Activated naive CD4-positive, alpha-beta T cell treated with anti-CD3 and anti-CD28 coated beads for 36 hours (primary cell): ENCODE measurements around the gene ABTB2. TPM values are rescaled to one million over a fixed set of nuclear protein-coding genes. Genes with fewer than 3 reads are reported as not detected.
A peak's percentile ranks its signal among the peaks of the same experiment; 100 is the strongest.

Experiments used
- CTCF ChIA-PET: fragments of 350-600 bp; sonication (Branson Sonifier 250); formaldehyde crosslinking; loops from one replicate; lab custom pipeline; 2021; ENCODE audit warnings: antibody characterized with exemption; lab: Charles Lee
- DNase-seq: peaks from one replicate; pipeline ENCODE4 v3.0.0-alpha.2; 2020
- H3K27ac Mint-ChIP-seq: one replicate; pipeline ENCODE4 v1.8.0; 2021; ENCODE audit warnings: mild to moderate bottlenecking, mixed read lengths
- H3K27me3 Mint-ChIP-seq: one replicate; pipeline ENCODE4 v1.8.0; 2021; ENCODE audit warnings: low read depth, mixed read lengths
- H3K36me3 Mint-ChIP-seq: one replicate; pipeline ENCODE4 v1.8.0; 2021; ENCODE audit warnings: low read depth, mixed read lengths
- H3K4me1 Mint-ChIP-seq: one replicate; pipeline ENCODE4 v1.8.0; 2021; ENCODE audit warnings: low read depth, mixed read lengths
- H3K4me3 Mint-ChIP-seq: one replicate; pipeline ENCODE4 v1.8.0; 2021; ENCODE audit warnings: mild to moderate bottlenecking, moderate library complexity, mixed read lengths
- H3K9me3 Mint-ChIP-seq: one replicate; pipeline ENCODE4 v1.8.0; 2021; ENCODE audit warnings: mixed read lengths
- intact Hi-C: fragments of 100-400 bp; cut with micrococcal nuclease; formaldehyde crosslinking; loops from one replicate; pipeline ENCODE4 v1.15.1; 2023
- total RNA-seq, 2 experiments: library from RNA; stranded (reverse); gene quantifications; one replicate each; pipeline ENCODE4 v1.2.3, GENCODE V29; 2021

Gene ABTB2
- total RNA-seq, 2 experiments from 2014 or later = 3.1 to 3.7 TPM

- H3K9me3 Mint-ChIP-seq = no peaks in the 10 kb centered on the region
- no peaks in the 10 kb centered on the region for H3K27me3 Mint-ChIP-seq
- H3K4me3 Mint-ChIP-seq = no peak overlapping the region
- CTCF ChIA-PET = interaction anchor here (0.6 to 2.5 kb wide), 7 partner anchors 10 to 118 kb away, joined by 3 to 10 read pairs (median 5); partner anchors contain the start of gene ABTB2
- H3K27ac Mint-ChIP-seq = no peak overlapping the region
- no peaks in the 10 kb centered on the region for H3K36me3 Mint-ChIP-seq
- peaks cover 54% of the 10 kb centered on the region for H3K4me1 Mint-ChIP-seq
- no peak for DNase-seq
- intact Hi-C loops = loop anchor here (5.0 to 10.0 kb wide), 8 partner anchors 245 to 1417 kb away; partner anchors contain the start of genes APIP, CD59, DEPDC7 and PDHX
Observed at GRCh38 chr11:34239465-34240149, 118.2 kb downstream of the ABTB2 start.

DNA sequence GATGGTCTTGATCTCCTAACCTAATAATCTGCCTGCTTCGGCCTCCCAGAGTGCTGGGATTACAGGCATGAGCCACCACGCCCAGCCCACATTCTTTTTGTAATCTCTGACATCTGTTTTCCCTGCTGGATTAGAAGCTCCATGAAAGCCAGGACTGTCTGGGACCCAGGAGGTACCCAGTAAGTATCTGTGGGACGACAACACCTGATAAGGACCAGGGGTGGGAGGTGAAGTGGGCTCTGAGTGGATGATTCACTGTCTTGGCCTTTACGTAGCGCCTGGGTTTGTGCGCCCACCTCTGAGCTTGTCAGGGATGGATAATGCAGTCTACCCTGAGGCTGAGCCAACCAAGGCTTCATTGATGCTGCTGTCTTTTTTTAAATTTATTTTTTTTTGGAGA lies 118.8 kb downstream of the ABTB2 start:
- no peaks in the 10 kb centered on the region for H3K27me3 Mint-ChIP-seq
- H3K9me3 Mint-ChIP-seq = no peaks in the 10 kb centered on the region
- peaks cover 54% of the 10 kb centered on the region for H3K4me1 Mint-ChIP-seq
- H3K36me3 Mint-ChIP-seq = no peaks in the 10 kb centered on the region
- H3K4me3 Mint-ChIP-seq = no peak overlapping the region
- intact Hi-C loops = loop anchor here (5.0 to 10.0 kb wide), 5 partner anchors 676 to 1417 kb away; partner anchors contain the start of genes APIP and PDHX
- DNase-seq = no peak
- no peak overlapping the region for H3K27ac Mint-ChIP-seq
- CTCF ChIA-PET = interaction anchor here (0.6 to 2.5 kb wide), 5 partner anchors 9 to 119 kb away, joined by 5 to 10 read pairs (median 5); partner anchors contain the start of gene ABTB2

GRCh38 chr11:34238533-34238932 lies 119.3 kb downstream of the ABTB2 start:
- no peak overlapping the region for H3K4me3 Mint-ChIP-seq
- no peak overlapping the region for H3K27ac Mint-ChIP-seq
- DNase-seq = no peak
- H3K27me3 Mint-ChIP-seq = no peaks in the 10 kb centered on the region
- intact Hi-C loops = loop anchor here (5.0 to 10.0 kb wide), 5 partner anchors 676 to 1416 kb away; partner anchors contain the start of genes APIP and PDHX
- no peaks in the 10 kb centered on the region for H3K9me3 Mint-ChIP-seq
- H3K4me1 Mint-ChIP-seq = peaks cover 53% of the 10 kb centered on the region
- H3K36me3 Mint-ChIP-seq = no peaks in the 10 kb centered on the region
- CTCF ChIA-PET = interaction anchor here (1.0 to 2.5 kb wide), 2 partner anchors 39 to 64 kb away, joined by 5 to 10 read pairs; no protein-coding TSS in a partner anchor

DNA sequence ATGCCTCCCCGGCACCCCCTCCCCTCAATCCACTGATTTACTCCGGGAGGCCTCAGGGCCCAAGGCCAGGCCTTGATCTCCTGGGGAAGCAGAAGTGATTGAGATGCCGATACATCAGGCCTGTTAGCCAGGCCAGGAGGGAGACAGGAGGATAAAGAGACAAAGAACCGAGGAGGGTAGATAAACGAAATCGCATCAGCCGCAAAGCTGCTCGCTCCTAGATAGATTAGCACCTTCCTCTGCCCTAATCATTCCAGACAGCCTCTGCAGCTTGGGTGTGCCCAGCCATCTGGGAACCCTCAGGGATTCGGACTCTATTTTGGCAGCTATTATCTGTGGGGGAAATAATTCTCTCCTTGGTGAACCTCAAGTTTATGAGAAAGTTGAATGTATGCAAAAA lies 121.2 kb downstream of the ABTB2 start:
- no peak overlapping the region for H3K27ac Mint-ChIP-seq
- intact Hi-C loops = loop anchor here (5.0 to 10.0 kb wide), 5 partner anchors 678 to 1414 kb away; partner anchors contain the start of genes APIP and PDHX
- peaks cover 60% of the 10 kb centered on the region for H3K4me1 Mint-ChIP-seq

DNA sequence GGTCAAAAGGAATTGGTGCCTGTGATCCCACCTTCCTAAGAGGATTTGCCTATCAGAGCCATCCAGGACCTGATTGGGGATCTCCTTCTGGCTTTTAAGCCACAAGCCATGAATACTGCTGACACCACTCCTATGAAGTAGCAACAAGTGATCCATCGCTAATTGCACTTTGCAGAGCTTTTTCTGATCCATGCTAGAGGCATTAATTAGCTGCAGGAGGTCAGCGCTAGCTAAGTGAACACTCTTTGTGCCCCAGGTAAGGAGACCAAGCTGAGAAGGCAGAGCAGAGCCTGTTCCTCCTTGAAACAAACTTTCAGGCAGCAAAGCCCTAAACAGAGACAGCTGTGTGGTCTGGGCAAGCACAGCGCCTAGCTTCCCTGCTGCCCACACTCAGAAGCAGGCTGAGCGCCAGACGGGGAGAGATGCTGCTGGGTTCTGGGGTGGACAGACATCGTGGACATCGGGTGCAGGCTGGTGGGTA lies 122.2 kb downstream of the ABTB2 start:
- no peak for DNase-seq
- CTCF ChIA-PET = interaction anchor here (0.6 to 4.8 kb wide), 3 partner anchors 10 to 61 kb away, joined by 3 to 27 read pairs (median 3); no protein-coding TSS in a partner anchor
- no peak overlapping the region for H3K4me3 Mint-ChIP-seq
- no peaks in the 10 kb centered on the region for H3K36me3 Mint-ChIP-seq
- intact Hi-C loops = loop anchor here (5.0 to 10.0 kb wide), 5 partner anchors 679 to 1413 kb away; partner anchors contain the start of genes APIP and PDHX
- no peaks in the 10 kb centered on the region for H3K27me3 Mint-ChIP-seq
- H3K9me3 Mint-ChIP-seq = no peaks in the 10 kb centered on the region
- no peak overlapping the region for H3K27ac Mint-ChIP-seq
- peaks cover 64% of the 10 kb centered on the region for H3K4me1 Mint-ChIP-seq

More for the DNA sequence above, 121.2 kb downstream of the ABTB2 start:
- DNase-seq = no peak
- no peaks in the 10 kb centered on the region for H3K27me3 Mint-ChIP-seq
- H3K4me3 Mint-ChIP-seq = no peak overlapping the region
- H3K36me3 Mint-ChIP-seq = no peaks in the 10 kb centered on the region
- CTCF ChIA-PET = interaction anchor here (1.6 to 4.8 kb wide), 2 partner anchors 9 to 62 kb away, joined by 3 to 27 read pairs; no protein-coding TSS in a partner anchor
- no peaks in the 10 kb centered on the region for H3K9me3 Mint-ChIP-seq

DNA sequence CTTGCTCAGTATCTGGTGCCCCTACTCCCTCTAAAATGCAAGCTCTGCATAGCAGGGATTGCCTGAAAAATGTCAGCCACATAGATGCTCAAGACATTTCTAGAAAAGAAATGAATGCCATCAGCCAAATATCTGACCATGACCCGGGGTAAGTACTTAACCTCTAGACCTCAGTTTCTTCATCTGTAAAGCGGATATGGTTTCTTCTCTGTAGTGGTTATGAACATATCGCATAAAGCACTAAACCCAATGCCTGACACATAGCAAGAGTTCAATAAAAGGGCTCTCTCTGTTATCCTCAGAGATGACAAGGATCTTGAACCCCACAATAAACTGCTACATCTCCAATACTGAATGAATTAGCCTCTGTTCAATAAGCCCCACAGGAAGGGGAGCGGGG lies 122.6 kb downstream of the ABTB2 start:
- H3K9me3 Mint-ChIP-seq = no peaks in the 10 kb centered on the region
- no peak for DNase-seq
- no peak overlapping the region for H3K4me3 Mint-ChIP-seq
- peaks cover 63% of the 10 kb centered on the region for H3K4me1 Mint-ChIP-seq
- CTCF ChIA-PET = interaction anchor here (1.6 to 4.8 kb wide), 2 partner anchors 10 to 60 kb away, joined by 3 to 27 read pairs; no protein-coding TSS in a partner anchor
- intact Hi-C loops = loop anchor here (5.0 to 10.0 kb wide), 5 partner anchors 680 to 1413 kb away; partner anchors contain the start of genes APIP and PDHX
- H3K27ac Mint-ChIP-seq = peak overlapping the region; percentile 32
- H3K36me3 Mint-ChIP-seq = no peaks in the 10 kb centered on the region
- H3K27me3 Mint-ChIP-seq = no peaks in the 10 kb centered on the region

DNA sequence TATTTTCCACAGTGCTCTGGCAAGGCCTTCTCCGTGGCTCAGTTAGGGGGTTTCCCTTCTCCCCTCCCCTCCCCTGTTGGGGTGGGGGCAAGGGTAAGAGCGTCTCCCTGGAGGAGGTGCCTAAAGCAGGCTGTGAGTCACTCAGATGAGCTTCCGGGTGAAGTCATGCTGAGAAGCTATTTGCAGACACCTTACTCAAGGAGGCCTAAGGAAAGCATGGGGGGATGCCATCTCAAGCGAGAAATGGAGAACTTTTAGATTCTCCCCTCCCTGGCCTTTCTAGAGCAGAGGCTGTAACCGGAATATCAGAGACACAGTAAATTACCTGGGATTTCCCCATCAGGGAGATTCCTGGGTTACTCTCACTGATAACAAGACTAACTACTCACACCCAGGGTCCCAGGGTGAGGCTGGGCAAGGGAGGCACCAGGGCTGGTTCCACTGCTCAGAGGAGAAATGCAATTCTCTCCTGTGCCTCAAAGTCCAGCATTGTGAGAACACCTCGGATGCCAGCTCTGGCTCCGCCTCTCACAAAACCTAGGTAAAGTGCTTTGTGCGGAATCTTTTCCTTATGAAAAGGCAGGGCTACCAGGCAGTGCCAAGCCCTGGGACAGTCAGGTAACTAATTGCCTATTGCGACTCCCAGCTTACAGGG lies 123.6 kb downstream of the ABTB2 start:
- CTCF ChIA-PET = interaction anchor here (1.3 to 4.8 kb wide), 4 partner anchors 14 to 123 kb away, joined by 3 to 27 read pairs (median 6); partner anchors contain the start of gene ABTB2
- intact Hi-C loops = loop anchor here (1.0 to 10.0 kb wide), 16 partner anchors 10 to 1101 kb away; partner anchors contain the start of genes ABTB2, APIP, CAPRIN1 and CAT
- no peaks in the 10 kb centered on the region for H3K27me3 Mint-ChIP-seq
- peak overlapping the region; percentile 83 for H3K27ac Mint-ChIP-seq
- no peaks in the 10 kb centered on the region for H3K9me3 Mint-ChIP-seq
- H3K4me1 Mint-ChIP-seq = peaks cover 57% of the 10 kb centered on the region
- no peaks in the 10 kb centered on the region for H3K36me3 Mint-ChIP-seq
- peak; percentile 93 for DNase-seq
- no peak overlapping the region for H3K4me3 Mint-ChIP-seq

GRCh38 chr11:34233215-34233614 lies 124.6 kb downstream of the ABTB2 start:
- DNase-seq = no peak
- intact Hi-C loops = loop anchor here (5.0 to 10.0 kb wide), 5 partner anchors 682 to 1102 kb away; partner anchors contain the start of genes APIP and PDHX
- no peaks in the 10 kb centered on the region for H3K36me3 Mint-ChIP-seq
- no peaks in the 10 kb centered on the region for H3K27me3 Mint-ChIP-seq
- H3K27ac Mint-ChIP-seq = no peak overlapping the region
- no peaks in the 10 kb centered on the region for H3K9me3 Mint-ChIP-seq
- peaks cover 55% of the 10 kb centered on the region for H3K4me1 Mint-ChIP-seq
- CTCF ChIA-PET = interaction anchor here (0.8 to 4.8 kb wide), 4 partner anchors 15 to 124 kb away, joined by 3 to 27 read pairs (median 6); partner anchors contain the start of gene ABTB2
- H3K4me3 Mint-ChIP-seq = no peak overlapping the region

GRCh38 chr11:34232807-34233206 lies 125.0 kb downstream of the ABTB2 start:
- no peaks in the 10 kb centered on the region for H3K36me3 Mint-ChIP-seq
- peaks cover 55% of the 10 kb centered on the region for H3K4me1 Mint-ChIP-seq
- CTCF ChIA-PET = interaction anchor here (0.6 to 4.8 kb wide), 5 partner anchors 15 to 235 kb away, joined by 3 to 27 read pairs (median 4); partner anchors contain the start of gene ABTB2
- intact Hi-C loops = loop anchor here (5.0 to 10.0 kb wide), 5 partner anchors 682 to 1102 kb away; partner anchors contain the start of genes APIP and PDHX
- no peak overlapping the region for H3K4me3 Mint-ChIP-seq
- no peaks in the 10 kb centered on the region for H3K27me3 Mint-ChIP-seq
- no peaks in the 10 kb centered on the region for H3K9me3 Mint-ChIP-seq
- DNase-seq = no peak
- H3K27ac Mint-ChIP-seq = no peak overlapping the region

DNA sequence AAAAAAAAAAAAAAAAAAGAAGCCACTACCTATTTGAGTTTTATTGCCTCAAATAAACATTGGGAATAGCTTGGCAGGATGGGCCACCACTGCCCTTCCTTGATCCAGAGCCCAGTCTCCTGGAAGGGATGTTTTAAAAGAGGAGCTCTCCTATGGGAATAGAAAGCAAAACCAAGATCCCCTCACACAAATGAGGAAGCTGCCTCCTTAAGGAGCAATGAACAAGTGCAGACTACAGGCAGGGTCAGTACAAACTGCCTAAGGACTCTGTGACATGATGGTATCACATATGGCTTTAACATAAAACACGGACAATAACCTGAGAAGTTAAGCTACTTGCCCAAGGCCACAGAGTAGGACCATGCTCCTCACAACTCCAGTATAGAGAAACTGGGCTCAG lies 131.6 kb downstream of the ABTB2 start:
- Mint-ChIP-seq H3K9me3 (no peaks in the 10 kb centered on the region), H3K27ac (no peak overlapping the region), H3K27me3 (peaks cover 2% of the 10 kb centered on the region), H3K4me3 (no peak overlapping the region), H3K4me1 (peaks cover 12% of the 10 kb centered on the region), H3K36me3 (no peaks in the 10 kb centered on the region)
- intact Hi-C loops = no loop called here
- no peak for DNase-seq
- CTCF ChIA-PET = no interaction called here

GRCh38 chr11:34225091-34225490 lies 132.7 kb downstream of the ABTB2 start:
- intact Hi-C loops = no loop called here
- H3K4me3 Mint-ChIP-seq = no peak overlapping the region
- peaks cover 3% of the 10 kb centered on the region for H3K4me1 Mint-ChIP-seq
- H3K36me3 Mint-ChIP-seq = no peaks in the 10 kb centered on the region
- peaks cover 2% of the 10 kb centered on the region for H3K27me3 Mint-ChIP-seq
- DNase-seq = no peak
- no peaks in the 10 kb centered on the region for H3K9me3 Mint-ChIP-seq
- H3K27ac Mint-ChIP-seq = no peak overlapping the region
- CTCF ChIA-PET = interaction anchor here (0.6 to 1.2 kb wide), 2 partner anchors 50 to 152 kb away, joined by 3 read pairs; no protein-coding TSS in a partner anchor
